Right lobe of liver (tissue), 6 donors: ENCODE measurements around the gene ENO4. TPM values are rescaled to one million over a fixed set of nuclear protein-coding genes. Genes with fewer than 3 reads are reported as not detected.
A peak's percentile ranks its signal among the peaks of the same experiment; 100 is the strongest.

ENCODE experiments used
- ATAC-seq, 4 donors: fragments of 200-7000 bp; cut with Tn5 transposase; one replicate each; pipeline ENCODE4 v1.9.1; 2020; ENCODE audit warnings: mild to moderate bottlenecking in 4 of 4, moderate library complexity in 4 of 4
- DNase-seq, 3 donors: peaks; one replicate each; pipeline ENCODE4 v3.0.0-alpha.2; 2020
- H3K27ac ChIP-seq, 3 donors: fragments of 200-600 bp; one replicate each; pipeline ENCODE4 v1.8.0; 2022
- H3K27me3 ChIP-seq, 2 donors: fragments of 200-600 bp; one replicate each; pipeline ENCODE4 v1.8.0; 2022
- H3K36me3 ChIP-seq, 4 donors: fragments of 200-600 bp; sonication (generic) in 1 of 4; one replicate each; pipeline versions ENCODE4 v1.5.1 to v1.8.0; 2017 to 2022; ENCODE audit warnings: control low read depth in 1 of 4
- H3K4me1 ChIP-seq, 4 donors: fragments of 200-600 bp; sonication (generic) in 1 of 4; one replicate each; pipeline versions ENCODE4 v1.5.1 to v1.8.0; 2017 to 2022; ENCODE audit warnings: control low read depth in 1 of 4
- H3K4me3 ChIP-seq, 3 donors: fragments of 200-600 bp; one replicate each; pipeline ENCODE4 v1.8.0; 2022
- H3K9me3 ChIP-seq, 4 donors: fragments of 200-600 bp; sonication (generic) in 1 of 4; one replicate each; pipeline versions ENCODE4 v1.5.1 to v1.8.0; 2017 to 2022; ENCODE audit warnings: control low read depth in 1 of 4
- CTCF ChIP-seq, 4 donors: fragments of 200-600 bp in 3 of 4; fragments of 450-650 bp in 1 of 4; IDR thresholded peaks; one replicate each; pipeline versions ENCODE4 v1.5.1 to v1.8.0; 2016 to 2022; ENCODE audit warnings: antibody characterized with exemption in 4 of 4, mild to moderate bottlenecking in 2 of 4
- POLR2A ChIP-seq: fragments of 450-650 bp; IDR thresholded peaks from one replicate; pipeline ENCODE4 v1.6.1; 2017; ENCODE audit warnings: antibody characterized with exemption, mild to moderate bottlenecking
- WGBS: methylation state at CpG from one replicate; pipeline ENCODE4 v1.1.6; 2018; ENCODE audit warnings: low coverage, low lambda C conversion rate; ENCODE audit not compliant: insufficient coverage; ENCODE audit errors: missing lambda C conversion rate; 5-methylcytosine and 5-hydroxymethylcytosine counted together
- intact Hi-C, 2 donors: fragments of 100-400 bp; cut with DNase I; formaldehyde crosslinking; loops; one replicate each; pipeline versions ENCODE4 v1.11.2 to v1.14.1; 2022
- total RNA-seq, 6 experiments: library from RNA; depleted of rRNA in 2 of 6; stranded (reverse); fragments of >200 nt in 2 of 6; fragmentation: NEBNext Ultra II Directional in 3 of 6; extraction: Animal tissue kit (Norgen Biotek cat#: 25700) in 3 of 6; gene quantifications; one replicate each; pipeline versions ENCODE4 v1.1.0 to v1.2.4, GENCODE V29; 2016 to 2023
- donor health status: DM: no; HTN: yes; CAD: no.
- donor health status: DM: no; HTN: no; CAD: no.
- donor health status: DM: no; HTN: no; CAD: no.
- donor health status: DM: no; HTN: yes; CAD: no.
- donor health status: DM: no; HTN: yes; CAD: no.

The ENO4 gene
- total RNA-seq, 6 experiments from 2014 or later = not detected

DNA sequence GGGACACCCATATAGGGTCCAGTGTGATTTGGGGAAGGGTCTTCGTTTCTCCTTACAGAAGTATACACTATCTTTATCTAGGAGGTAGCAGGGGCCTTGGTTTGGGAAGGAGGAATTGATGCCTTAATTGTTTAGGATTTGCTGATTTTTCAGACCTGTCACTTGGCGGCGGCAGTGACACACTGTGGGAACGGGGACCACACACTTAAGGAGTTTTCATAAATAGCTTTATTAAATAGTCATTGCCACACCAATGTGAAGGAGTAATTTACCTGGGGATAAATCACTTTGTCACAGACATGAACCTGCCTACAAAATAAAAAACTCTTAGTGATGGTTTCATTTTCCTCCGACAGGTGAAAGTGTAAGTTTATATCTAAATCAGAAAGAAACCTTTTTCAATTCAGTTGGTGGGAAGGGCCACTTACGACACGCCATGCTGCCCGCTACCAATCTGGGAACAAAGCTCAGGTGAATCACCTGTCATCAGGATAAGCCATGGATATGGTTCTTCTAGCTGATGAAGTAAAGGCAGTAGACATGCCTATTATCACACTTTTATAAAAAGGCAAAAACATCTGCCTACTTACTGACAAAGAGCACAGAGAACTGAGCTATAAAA is 12.3 kb upstream of the ENO4 start:
- Histone ChIP-seq H3K4me3 (no peak overlapping the region), H3K36me3 (no peaks in the 10 kb centered on the region), H3K27ac (no peak overlapping the region), H3K27me3 (no peaks in the 10 kb centered on the region), H3K4me1 (peaks cover 0 to 36% (median 8%) of the 10 kb centered on the region in 4 donors), H3K9me3 (no peaks in the 10 kb centered on the region)
- no peak for ATAC-seq
- intact Hi-C loops = no loop called here
- no peak for TF ChIP-seq CTCF (IDR thresholded peaks at IDR 0.05)
- no peak for TF ChIP-seq POLR2A
- WGBS = 81% methylated on average over 8 of the region's 8 CpGs
- no peak for DNase-seq

DNA sequence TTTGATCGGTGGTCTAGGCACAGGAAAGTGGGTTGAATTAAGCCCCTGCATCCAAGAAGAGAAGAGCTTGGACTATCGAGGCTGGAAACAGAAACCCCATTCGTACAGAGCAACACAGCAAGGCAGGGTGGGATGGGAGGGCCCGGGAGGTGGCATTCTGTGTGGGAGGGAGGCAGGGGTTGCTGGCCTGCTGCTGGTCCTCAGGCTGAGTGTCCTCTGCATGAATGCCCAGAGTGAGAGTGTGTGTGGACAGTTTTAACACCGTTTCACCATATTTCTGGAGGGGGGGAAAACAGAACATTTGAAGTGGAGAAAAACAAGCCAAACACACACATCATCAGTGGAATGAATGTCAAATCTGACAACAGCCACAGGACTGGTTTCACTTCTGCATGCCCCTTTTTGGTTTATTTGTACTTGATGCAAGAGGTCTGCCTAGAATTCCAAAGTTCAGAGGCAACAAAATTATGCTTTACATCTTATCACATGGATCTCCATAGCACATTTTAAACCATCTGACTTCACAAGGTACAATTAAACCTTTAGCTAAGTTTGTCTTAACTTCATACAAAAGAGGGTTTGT is 11.1 kb upstream of the ENO4 start:
- no peak for TF ChIP-seq POLR2A
- TF ChIP-seq CTCF (IDR thresholded peaks at IDR 0.05) = no peak
- H3K27ac ChIP-seq = peak overlapping the region; percentile 1 to 68 (median 65)
- DNase-seq (no peak), ATAC-seq (peak; percentile 78 to 85 (median 82))
- intact Hi-C loops = no loop called here
- WGBS = 30% methylated on average over 5 of the region's 5 CpGs
- H3K4me3 ChIP-seq = peak overlapping the region in 1 of 3 donors; percentile 7
- H3K9me3 ChIP-seq = no peaks in the 10 kb centered on the region
- peaks cover 0 to 36% (median 8%) of the 10 kb centered on the region in 4 donors for H3K4me1 ChIP-seq
- no peaks in the 10 kb centered on the region for H3K36me3 ChIP-seq
- no peaks in the 10 kb centered on the region for H3K27me3 ChIP-seq

DNA sequence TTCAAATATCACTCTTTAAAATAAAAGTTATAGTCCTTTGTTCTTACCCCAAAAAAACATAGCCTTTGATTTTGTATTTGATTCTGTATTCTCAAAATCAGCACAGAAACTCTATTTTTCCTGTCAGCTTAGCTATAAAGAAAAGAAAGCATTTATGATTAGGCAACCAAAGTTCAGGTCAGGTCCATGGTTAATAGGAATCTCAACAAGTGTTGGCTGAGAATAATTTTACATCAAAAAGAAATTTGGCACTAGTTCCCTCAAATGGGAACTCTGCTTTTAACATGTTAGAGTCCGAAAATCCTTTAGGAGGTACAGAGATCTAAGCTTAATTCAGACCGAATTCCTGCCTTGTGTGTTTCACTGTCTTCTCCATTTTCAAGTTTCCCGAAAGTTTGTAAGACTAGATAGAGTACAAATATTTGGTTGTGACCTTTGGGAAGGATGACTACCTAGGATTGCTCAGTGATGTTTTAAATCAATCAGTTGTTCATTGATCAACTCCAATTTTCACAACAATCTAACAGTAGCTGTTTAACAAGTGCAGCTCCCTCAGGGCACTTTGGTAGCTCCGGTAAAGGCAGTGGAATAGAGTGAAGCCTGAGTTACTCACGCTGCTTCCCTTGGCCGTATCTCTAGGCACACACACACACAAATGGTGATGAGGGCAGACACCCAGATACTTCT is 8.8 kb upstream of the ENO4 start:
- ATAC-seq (peak; percentile 61 to 80 (median 68)), DNase-seq (no peak)
- H3K9me3 ChIP-seq = no peaks in the 10 kb centered on the region
- H3K4me3 ChIP-seq = peak overlapping the region in 1 of 3 donors; percentile 8
- TF ChIP-seq CTCF (IDR thresholded peaks at IDR 0.05) (no peak), POLR2A (no peak)
- no peaks in the 10 kb centered on the region for H3K27me3 ChIP-seq
- WGBS = 31% methylated on average over 6 of the region's 6 CpGs
- peaks cover 0 to 37% (median 8%) of the 10 kb centered on the region in 4 donors for H3K4me1 ChIP-seq
- peak overlapping the region; percentile 26 to 68 (median 39) for H3K27ac ChIP-seq
- intact Hi-C loops = no loop called here
- H3K36me3 ChIP-seq = no peaks in the 10 kb centered on the region

- H3K27me3 ChIP-seq = no peaks in the 10 kb centered on the region
- 37% methylated on average over 2 of the region's 2 CpGs for WGBS
- TF ChIP-seq POLR2A = no peak
- TF ChIP-seq CTCF (IDR thresholded peaks at IDR 0.05) = no peak
- DNase-seq (no peak), ATAC-seq (no peak)
- no peaks in the 10 kb centered on the region for H3K36me3 ChIP-seq
- H3K4me3 ChIP-seq = no peak overlapping the region
- intact Hi-C loops = no loop called here
- no peak overlapping the region for H3K27ac ChIP-seq
- no peaks in the 10 kb centered on the region for H3K9me3 ChIP-seq
- peaks cover 0 to 15% (median 0%) of the 10 kb centered on the region in 4 donors for H3K4me1 ChIP-seq
Observed at GRCh38 chr10:116845823-116846222, 3.5 kb upstream of the ENO4 start.
